ENCODE measurements around the gene KLK15. TPM values are rescaled to one million over a fixed set of nuclear protein-coding genes. Genes with fewer than 3 reads are reported as not detected.

Gene KLK15
- total and polyA plus RNA-seq, 2 of the 4 experiments (the other 2 are of a cell fraction): not detected

DNA sequence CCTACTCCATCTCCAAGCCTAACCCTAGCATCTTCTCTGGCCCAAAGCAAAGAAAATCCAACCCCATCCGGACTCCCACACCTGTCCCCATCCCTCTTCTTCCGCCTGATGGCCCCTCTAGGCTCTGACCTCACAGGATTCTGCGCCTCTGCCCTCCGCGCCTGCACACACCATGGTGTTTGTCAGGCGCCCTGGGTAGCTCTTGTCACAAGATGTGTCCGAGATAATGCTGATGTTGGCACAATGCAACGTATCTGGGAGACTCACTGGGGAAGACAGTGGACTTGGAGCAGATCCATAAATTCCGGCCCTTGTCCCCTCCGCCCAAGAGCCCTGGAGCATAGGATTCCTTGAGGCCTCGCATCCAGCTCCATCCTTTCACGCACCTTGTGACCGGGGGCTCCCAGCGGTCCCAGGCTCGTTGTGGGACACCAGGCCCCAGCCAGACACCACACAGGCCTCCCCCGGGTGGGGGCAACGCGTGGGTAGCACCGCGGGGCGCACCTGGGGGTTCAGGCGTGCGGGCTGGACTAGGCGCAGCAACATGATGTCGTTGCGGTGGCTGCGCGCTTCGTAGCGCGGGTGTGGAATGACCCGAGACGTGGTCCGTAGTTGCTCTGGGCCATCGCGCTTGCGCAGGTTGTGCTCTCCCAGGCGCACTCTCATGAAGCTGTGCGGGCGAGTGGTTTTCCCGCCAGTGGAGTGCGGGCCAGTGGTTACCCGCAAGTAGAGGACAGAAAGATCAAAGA is 6.7 kb downstream of the KLK15 start:
- Histone ChIP-seq H3K18ac (ENCODE audit: low read depth, low read length) (no peak overlapping the region), H3K9me1 (ENCODE audit: insufficient read depth, low read length) (no peaks in the 10 kb centered on the region), H3K14ac (replicated peaks; ENCODE audit: low read depth, low read length) (no peak overlapping the region), H3K4ac (ENCODE audit: low read depth, low read length) (no peak overlapping the region), H2BK5ac (ENCODE audit: low read depth, low read length, poor library complexity, severe bottlenecking) (no peak overlapping the region), H2BK15ac (ENCODE audit: low read depth, low read length) (no peak overlapping the region), H3K56ac (ENCODE audit: extremely low read depth, insufficient read depth, low read length) (no peak overlapping the region), H3K36me3 (ENCODE audit: control insufficient read depth, insufficient read depth, low read length) (no peaks in the 10 kb centered on the region), H3K27me3 (ENCODE audit: control insufficient read depth, insufficient read depth, low read length) (peaks cover 12% of the 10 kb centered on the region), H2AK9ac (replicated peaks; ENCODE audit: low read depth, low read length, poor library complexity) (peak overlapping the region; percentile 55), H3K79me1 (ENCODE audit: low read depth in 1 of 2, low read length in 2 of 2) (no peaks in the 10 kb centered on the region), H2BK120ac (ENCODE audit: low read depth, low read length) (no peak overlapping the region), H2AFZ (replicated peaks; ENCODE audit: low read length, poor library complexity) (no peak overlapping the region), H3K23ac (ENCODE audit: low read depth, low read length) (no peak overlapping the region), H3K27ac (ENCODE audit: insufficient read depth, low read length) (no peak overlapping the region), H3K4me3 (ENCODE audit: insufficient read depth, low read depth, low read length) (no peak overlapping the region), H2AK5ac (ENCODE audit: low read depth, low read length) (no peak overlapping the region), H2BK20ac (ENCODE audit: low read depth, low read length) (no peak overlapping the region), H3K4me1 (ENCODE audit: control insufficient read depth, insufficient read depth, low read length) (no peaks in the 10 kb centered on the region), H3K9me3 (ENCODE audit: control insufficient read depth, insufficient read depth, low read length) (no peaks in the 10 kb centered on the region), H3K9ac (ENCODE audit: low read depth, low read length) (no peak overlapping the region), H4K20me1 (ENCODE audit: insufficient read depth, low read length) (no peaks in the 10 kb centered on the region), H3K4me2 (ENCODE audit: low read depth, low read length) (no peak overlapping the region), H4K8ac (ENCODE audit: low read depth in 2 of 2, low read length in 2 of 2) (no peak overlapping the region), H4K5ac (ENCODE audit: low read depth, low read length) (no peak overlapping the region), H4K91ac (ENCODE audit: insufficient read depth, low read depth, low read length) (no peak overlapping the region)
- DNase-seq (no peak), ATAC-seq (ENCODE audit: low read depth) (no peak)
- intact Hi-C loops (cut with micrococcal nuclease): no loop called here
- POLR2A ChIA-PET (ENCODE audit: unreplicated experiment): no interaction called here
- in situ Hi-C loops (cut with MboI; ENCODE audit: low sequenced_read_pairs): no loop called here
- no TSS peak for BruUV-seq (replicated peaks)
- WGBS, 2 experiments (ENCODE audit: extremely low coverage in 2 of 2, insufficient read length in 1 of 2): 73% methylated on average over 19 of the region's 43 CpGs; no CpG with 5 or more reads in 1 of the 2 experiments
- dilution Hi-C loops (cut with HindIII; ENCODE audit: low sequenced_read_pairs, unreplicated experiment): no loop called here
- CTCF ChIA-PET: no interaction called here
- TF ChIP-seq POLR2A (IDR thresholded peaks at IDR 0.05; ENCODE audit: low read depth, low read length) (no peak), CEBPB (IDR thresholded peaks at IDR 0.05; ENCODE audit: low read depth, low read length) (no peak), FOS (IDR thresholded peaks at IDR 0.05; ENCODE audit: low read depth, low read length) (no peak), RAD21 (IDR thresholded peaks at IDR 0.05; ENCODE audit: low read length) (no peak), SMC3 (IDR thresholded peaks at IDR 0.05; ENCODE audit: low read depth, low read length) (no peak), BHLHE40 (IDR thresholded peaks at IDR 0.05; ENCODE audit: low read depth, low read length) (no peak), RCOR1 (IDR thresholded peaks at IDR 0.05; ENCODE audit: insufficient replicate concordance, low read length) (no peak), MAZ (IDR thresholded peaks at IDR 0.05; ENCODE audit: borderline replicate concordance, low read depth, low read length) (no peak), RFX5 (IDR thresholded peaks at IDR 0.05; ENCODE audit: low read depth, low read length) (no peak), MXI1 (IDR thresholded peaks at IDR 0.05; ENCODE audit: borderline replicate concordance, low read depth, low read length) (no peak)
- TF ChIP-seq, protein P1, sequence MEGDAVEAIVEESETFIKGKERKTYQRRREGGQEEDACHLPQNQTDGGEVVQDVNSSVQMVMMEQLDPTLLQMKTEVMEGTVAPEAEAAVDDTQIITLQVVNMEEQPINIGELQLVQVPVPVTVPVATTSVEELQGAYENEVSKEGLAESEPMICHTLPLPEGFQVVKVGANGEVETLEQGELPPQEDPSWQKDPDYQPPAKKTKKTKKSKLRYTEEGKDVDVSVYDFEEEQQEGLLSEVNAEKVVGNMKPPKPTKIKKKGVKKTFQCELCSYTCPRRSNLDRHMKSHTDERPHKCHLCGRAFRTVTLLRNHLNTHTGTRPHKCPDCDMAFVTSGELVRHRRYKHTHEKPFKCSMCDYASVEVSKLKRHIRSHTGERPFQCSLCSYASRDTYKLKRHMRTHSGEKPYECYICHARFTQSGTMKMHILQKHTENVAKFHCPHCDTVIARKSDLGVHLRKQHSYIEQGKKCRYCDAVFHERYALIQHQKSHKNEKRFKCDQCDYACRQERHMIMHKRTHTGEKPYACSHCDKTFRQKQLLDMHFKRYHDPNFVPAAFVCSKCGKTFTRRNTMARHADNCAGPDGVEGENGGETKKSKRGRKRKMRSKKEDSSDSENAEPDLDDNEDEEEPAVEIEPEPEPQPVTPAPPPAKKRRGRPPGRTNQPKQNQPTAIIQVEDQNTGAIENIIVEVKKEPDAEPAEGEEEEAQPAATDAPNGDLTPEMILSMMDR (conservative IDR thresholded peaks at IDR 0.05; ENCODE audit: low read depth, low read length): no peak

Measured in IMR-90 (cell line).